GM13977 (cell line): Measurements from ENCODE around the gene VAT1L.
"Not testable (repeated sequence)": the region's sequence is repeated elsewhere in the genome, so short reads cannot be mapped to it uniquely, and the experiment has no call there.

ENCODE experiments used
- DNase-seq: peaks from one replicate; pipeline ENCODE4 v3.0.0; 2012; ENCODE audit warnings: low spot score
- CTCF ChIP-seq: IDR thresholded peaks from 2 replicates; pipeline ENCODE4 v1.5.1; 2012; ENCODE audit warnings: mild to moderate bottlenecking, control low read depth; ENCODE audit not compliant: insufficient read depth; ENCODE audit errors: extremely low read depth, missing control alignments
- in situ Hi-C: fragments of 300-500 bp; cut with MboI; formaldehyde crosslinking; loops from one replicate; pipeline ENCODE4 v1.12.0; 2022; ENCODE audit warnings: low sequenced_read_pairs, low pct_unique_long_range_greater_than_20kb, mixed read lengths, inconsistent platforms; ENCODE audit not compliant: unreplicated experiment

The VAT1L gene

GRCh38 chr16:77944631-77945030, 156.3 kb downstream of the VAT1L start:
- in situ Hi-C loops = no loop called here
- TF ChIP-seq CTCF = no peak
- DNase-seq = no peak

- in situ Hi-C loops = no loop called here
Measured at GRCh38 chr16:77945126-77945525, 156.8 kb downstream of the VAT1L start.

DNA sequence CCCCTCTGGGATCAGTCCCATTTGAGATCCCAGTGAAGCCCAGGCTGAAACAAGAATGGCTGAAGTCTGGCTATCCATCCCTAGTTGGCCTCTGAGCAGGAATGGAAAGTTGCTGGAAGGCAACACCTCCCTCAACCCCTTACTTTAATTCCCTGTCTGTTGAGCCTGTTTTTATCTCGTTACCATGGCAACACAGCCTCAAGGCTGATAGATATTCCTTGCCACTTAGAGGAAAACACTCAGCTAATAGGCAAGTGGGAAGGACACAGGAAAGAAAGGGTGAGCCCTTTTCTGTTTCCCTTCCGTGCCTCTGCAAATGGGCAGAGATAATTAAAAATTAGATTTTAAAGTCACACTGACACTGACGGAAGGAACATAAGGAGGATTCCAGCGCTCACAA, 158.5 kb downstream of the VAT1L start:
- DNase-seq = no peak
- in situ Hi-C loops = no loop called here
- TF ChIP-seq CTCF = no peak

More at GRCh38 chr16:77945126-77945525, 156.8 kb downstream of the VAT1L start:
- no peak for TF ChIP-seq CTCF
- DNase-seq = no peak

DNA sequence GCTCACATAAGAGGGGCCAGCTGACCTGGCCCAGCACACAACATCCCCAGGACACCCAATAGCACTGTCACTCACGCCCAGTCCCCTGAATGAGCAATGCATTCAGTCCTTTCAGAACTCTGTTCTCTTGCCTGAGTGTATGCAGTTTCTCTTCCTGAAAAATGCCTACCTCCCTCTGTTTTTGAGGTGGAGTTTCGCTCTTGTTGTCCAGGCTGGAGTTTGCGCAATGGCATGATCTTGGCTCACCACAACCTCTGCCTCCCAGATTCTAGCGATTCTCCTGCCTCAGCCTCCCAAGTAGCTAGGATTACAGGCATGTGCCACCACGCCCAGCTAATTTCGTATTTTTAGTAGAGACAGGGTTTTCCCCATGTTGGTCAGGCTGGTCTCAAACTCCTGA, 159.2 kb downstream of the VAT1L start:
- in situ Hi-C loops, DNase-seq: not testable (repeated sequence)

DNA sequence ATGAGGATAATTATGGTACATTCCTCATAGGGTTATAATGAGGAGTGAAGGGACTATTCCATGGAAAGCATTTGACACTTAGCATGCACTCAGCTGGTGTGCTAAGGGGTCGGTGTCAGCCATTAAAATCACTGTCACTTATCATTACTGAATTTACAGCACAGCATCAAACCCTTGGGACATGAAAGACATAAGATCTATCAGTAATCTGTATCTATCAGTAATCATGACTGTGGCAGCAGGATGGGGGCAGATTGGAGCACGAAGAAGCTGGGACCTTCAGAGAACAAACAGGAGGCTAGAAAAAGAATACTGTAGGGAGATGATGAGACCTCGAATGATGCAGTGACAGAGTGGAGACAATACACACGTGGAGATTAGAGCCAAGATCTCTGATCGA, 160.5 kb downstream of the VAT1L start:
- DNase-seq = no peak
- in situ Hi-C loops = no loop called here
- TF ChIP-seq CTCF = no peak

DNA sequence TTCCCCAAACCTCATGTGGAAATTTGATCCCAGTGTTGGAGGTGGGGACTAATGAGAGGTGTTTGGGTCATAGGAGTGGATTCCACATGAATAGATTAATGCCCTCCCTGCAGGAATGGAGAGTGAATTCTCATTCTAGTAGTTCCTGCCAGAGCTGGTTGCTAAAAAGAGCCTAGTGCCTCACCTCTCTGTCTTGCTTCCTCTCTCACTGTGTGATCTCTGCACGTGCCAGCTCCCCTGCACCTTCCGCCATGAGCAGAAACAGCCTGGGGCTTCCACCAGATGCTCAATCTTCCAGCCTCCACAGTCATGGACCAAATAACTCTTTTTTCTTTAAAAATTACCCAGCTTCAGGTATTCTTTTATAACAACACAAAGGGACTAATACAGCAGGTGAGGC, 161.1 kb downstream of the VAT1L start:
- in situ Hi-C loops = no loop called here
- no peak for DNase-seq
- TF ChIP-seq CTCF = no peak

- in situ Hi-C loops = no loop called here
- DNase-seq = peak; percentile 47
Measured at GRCh38 chr16:77951788-77952187, 163.4 kb downstream of the VAT1L start.

More at GRCh38 chr16:77951788-77952187, 163.4 kb downstream of the VAT1L start:
- peak; percentile 45 for TF ChIP-seq CTCF
